ENCODE data around the gene ERLEC1.

GRCh38 chr2:53856272-53856671 is 69.4 kb downstream of the ERLEC1 start:
- TF ChIP-seq CTCF (IDR thresholded peaks at IDR 0.05; ENCODE audit: poor library complexity, severe bottlenecking) (no peak), EZH2 (IDR thresholded peaks at IDR 0.05; ENCODE audit: borderline replicate concordance, insufficient read depth, low read length, poor library complexity, severe bottlenecking) (no peak), REST (IDR thresholded peaks at IDR 0.05; ENCODE audit: borderline replicate concordance) (no peak), EP300 (conservative IDR thresholded peaks at IDR 0.05; ENCODE audit: poor library complexity, severe bottlenecking) (no peak), TAF1 (IDR thresholded peaks at IDR 0.05; ENCODE audit: low read depth) (no peak), POLR2AphosphoS5 (IDR thresholded peaks at IDR 0.05) (no peak), SMC3 (conservative IDR thresholded peaks at IDR 0.05; ENCODE audit: poor library complexity) (no peak), MXI1 (conservative IDR thresholded peaks at IDR 0.05; ENCODE audit: poor library complexity, severe bottlenecking) (no peak)

Data from neural cell (in vitro differentiated cells).